C4-2B (cell line): Measurements from ENCODE around the gene RPP30.
A peak's percentile ranks its signal among the peaks of the same experiment; 100 is the strongest.

Experiments used
- ZFX ChIP-seq: fragments of 450-650 bp; IDR thresholded peaks from 2 replicates; pipeline ENCODE4 v1.6.1; 2017
- TF ChIP-seq, protein P1 (sequence below): fragments of 450-650 bp; conservative IDR thresholded peaks from 2 replicates; pipeline ENCODE4 v1.5.1; 2017; ENCODE audit warnings: mild to moderate bottlenecking

DNA sequence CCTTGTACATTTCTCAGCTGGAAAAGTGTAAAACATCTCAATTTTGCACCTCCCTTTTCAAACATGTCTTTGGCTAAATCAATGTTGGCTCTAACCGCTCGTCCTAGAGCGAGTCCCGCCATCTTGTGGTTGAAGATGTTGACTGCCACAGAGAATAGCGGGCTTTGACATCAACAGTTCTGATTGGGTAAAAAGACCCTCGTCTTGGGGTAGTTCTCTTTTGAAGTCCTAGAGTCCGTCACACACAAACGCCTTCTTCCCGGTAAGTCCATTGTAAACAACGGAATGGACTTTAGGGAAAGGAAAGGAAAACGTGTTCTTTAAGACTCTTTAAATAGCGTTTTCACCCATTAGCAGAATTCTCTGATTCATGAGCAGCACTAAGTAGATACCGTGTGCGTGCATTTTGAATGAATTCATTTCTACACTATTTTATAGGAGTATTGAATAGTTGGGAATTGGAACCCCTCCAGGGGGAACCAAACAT, 452 bp upstream of the RPP30 start:
- TF ChIP-seq, protein P1, sequence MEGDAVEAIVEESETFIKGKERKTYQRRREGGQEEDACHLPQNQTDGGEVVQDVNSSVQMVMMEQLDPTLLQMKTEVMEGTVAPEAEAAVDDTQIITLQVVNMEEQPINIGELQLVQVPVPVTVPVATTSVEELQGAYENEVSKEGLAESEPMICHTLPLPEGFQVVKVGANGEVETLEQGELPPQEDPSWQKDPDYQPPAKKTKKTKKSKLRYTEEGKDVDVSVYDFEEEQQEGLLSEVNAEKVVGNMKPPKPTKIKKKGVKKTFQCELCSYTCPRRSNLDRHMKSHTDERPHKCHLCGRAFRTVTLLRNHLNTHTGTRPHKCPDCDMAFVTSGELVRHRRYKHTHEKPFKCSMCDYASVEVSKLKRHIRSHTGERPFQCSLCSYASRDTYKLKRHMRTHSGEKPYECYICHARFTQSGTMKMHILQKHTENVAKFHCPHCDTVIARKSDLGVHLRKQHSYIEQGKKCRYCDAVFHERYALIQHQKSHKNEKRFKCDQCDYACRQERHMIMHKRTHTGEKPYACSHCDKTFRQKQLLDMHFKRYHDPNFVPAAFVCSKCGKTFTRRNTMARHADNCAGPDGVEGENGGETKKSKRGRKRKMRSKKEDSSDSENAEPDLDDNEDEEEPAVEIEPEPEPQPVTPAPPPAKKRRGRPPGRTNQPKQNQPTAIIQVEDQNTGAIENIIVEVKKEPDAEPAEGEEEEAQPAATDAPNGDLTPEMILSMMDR = peak; percentile 59
- TF ChIP-seq ZFX = no peak
